Forelimb muscle (tissue), 1 donor: ENCODE measurements around the gene GRIN2A. TPM values are rescaled to one million over a fixed set of nuclear protein-coding genes. Genes with fewer than 3 reads are reported as not detected.

Experiments used
- DNase-seq: peaks from one replicate; pipeline ENCODE4 v3.0.0-alpha.2; 2013; ENCODE audit warnings: low read depth
- polyA plus RNA-seq: library from polyadenylated mRNA; unstranded; fragments of 120-200 nt; gene quantifications from one replicate; pipeline ENCODE4 v1.2.1, GENCODE V29; 2013; ENCODE audit not compliant: insufficient read length

GRIN2A gene
- 0.23 TPM for polyA plus RNA-seq

GRCh38 chr16:10182222-10183053 lies at the start of gene GRIN2A:
Gene GRIN2A (minus strand): TSS chr16:10182428. CDS start chr16:10180411, 2,017 bp downstream.
- no peak for DNase-seq

- DNase-seq = no peak
These were observed 49.3 kb upstream of the GRIN2A start for GRCh38 chr16:10231563-10231962.

GRCh38 chr16:10228779-10229178 lies 46.6 kb upstream of the GRIN2A start:
- DNase-seq = no peak

- no peak for DNase-seq
These were observed 44.7 kb upstream of the GRIN2A start for GRCh38 chr16:10226987-10227306.

GRCh38 chr16:10226141-10226986 lies 44.1 kb upstream of the GRIN2A start:
- DNase-seq = no peak

- no peak for DNase-seq
These were observed 43.4 kb upstream of the GRIN2A start for GRCh38 chr16:10225653-10226052.

GRCh38 chr16:10224850-10225249 lies 42.6 kb upstream of the GRIN2A start:
- no peak for DNase-seq

GRCh38 chr16:10220942-10221341 lies 38.7 kb upstream of the GRIN2A start:
- no peak for DNase-seq

- no peak for DNase-seq
These were observed 37.5 kb upstream of the GRIN2A start for GRCh38 chr16:10219742-10220141.

GRCh38 chr16:10218490-10219206 lies 36.4 kb upstream of the GRIN2A start:
- DNase-seq = no peak

- DNase-seq = no peak
These were observed 31.5 kb upstream of the GRIN2A start for GRCh38 chr16:10213748-10214147.

- DNase-seq = no peak
These were observed 28.7 kb upstream of the GRIN2A start for GRCh38 chr16:10210944-10211343.

- DNase-seq = no peak
These were observed 24.6 kb upstream of the GRIN2A start for GRCh38 chr16:10206865-10207264.

- DNase-seq = no peak
These were observed 24.0 kb upstream of the GRIN2A start for GRCh38 chr16:10206215-10206614.

GRCh38 chr16:10205688-10206087 lies 23.5 kb upstream of the GRIN2A start:
- no peak for DNase-seq

- no peak for DNase-seq
These were observed 20.4 kb upstream of the GRIN2A start for GRCh38 chr16:10202649-10203048.

- DNase-seq = no peak
These were observed 18.7 kb upstream of the GRIN2A start for GRCh38 chr16:10200637-10201586.

- DNase-seq = no peak
These were observed 14.8 kb upstream of the GRIN2A start for GRCh38 chr16:10196999-10197398.

GRCh38 chr16:10191096-10191495 lies 8.9 kb upstream of the GRIN2A start:
- DNase-seq = no peak

GRCh38 chr16:10189861-10190390 lies 7.7 kb upstream of the GRIN2A start:
- no peak for DNase-seq

GRCh38 chr16:10188236-10188635 lies 6.0 kb upstream of the GRIN2A start:
- DNase-seq = no peak
